ENCODE data around the gene MLLT3. TPM values are rescaled to one million over a fixed set of nuclear protein-coding genes. Genes with fewer than 3 reads are reported as not detected.

Gene MLLT3
- total and polyA plus RNA-seq, 3 donors from 2014 or later: 5.2 to 11.0 (median 7.6) TPM

DNA sequence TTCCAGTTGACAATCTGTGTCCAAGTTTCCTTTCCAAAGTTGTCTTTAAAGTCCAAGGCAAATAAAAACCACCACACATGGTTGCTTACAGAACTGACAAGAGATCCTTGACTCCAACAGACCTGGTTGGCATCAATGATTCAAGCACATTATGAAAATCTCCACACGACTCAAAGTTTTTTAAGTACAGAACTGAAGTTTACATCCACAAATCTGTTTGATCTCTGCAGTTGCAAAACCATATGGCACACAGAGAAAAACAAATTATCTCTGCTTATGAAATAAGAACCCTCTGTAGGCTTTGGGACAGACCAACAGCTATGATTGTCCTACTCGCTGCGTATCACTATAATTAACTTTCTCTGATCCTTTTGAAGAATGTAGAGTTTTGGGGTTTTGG, 60.8 kb downstream of the MLLT3 start:
- Histone ChIP-seq H3K4me1 (no peaks in the 10 kb centered on the region), H3K4me3 (no peak overlapping the region), H3K27me3 (no peaks in the 10 kb centered on the region), H3K36me3 (ENCODE audit: low read depth, missing control alignments) (no peaks in the 10 kb centered on the region), H3K27ac (no peak overlapping the region), H3K9me3 (no peaks in the 10 kb centered on the region)
- intact Hi-C loops (cut with DNase I; ENCODE audit: low total_unique reads): no loop called here
- no peak for TF ChIP-seq POLR2A (IDR thresholded peaks at IDR 0.05)
- TF ChIP-seq, protein P1, sequence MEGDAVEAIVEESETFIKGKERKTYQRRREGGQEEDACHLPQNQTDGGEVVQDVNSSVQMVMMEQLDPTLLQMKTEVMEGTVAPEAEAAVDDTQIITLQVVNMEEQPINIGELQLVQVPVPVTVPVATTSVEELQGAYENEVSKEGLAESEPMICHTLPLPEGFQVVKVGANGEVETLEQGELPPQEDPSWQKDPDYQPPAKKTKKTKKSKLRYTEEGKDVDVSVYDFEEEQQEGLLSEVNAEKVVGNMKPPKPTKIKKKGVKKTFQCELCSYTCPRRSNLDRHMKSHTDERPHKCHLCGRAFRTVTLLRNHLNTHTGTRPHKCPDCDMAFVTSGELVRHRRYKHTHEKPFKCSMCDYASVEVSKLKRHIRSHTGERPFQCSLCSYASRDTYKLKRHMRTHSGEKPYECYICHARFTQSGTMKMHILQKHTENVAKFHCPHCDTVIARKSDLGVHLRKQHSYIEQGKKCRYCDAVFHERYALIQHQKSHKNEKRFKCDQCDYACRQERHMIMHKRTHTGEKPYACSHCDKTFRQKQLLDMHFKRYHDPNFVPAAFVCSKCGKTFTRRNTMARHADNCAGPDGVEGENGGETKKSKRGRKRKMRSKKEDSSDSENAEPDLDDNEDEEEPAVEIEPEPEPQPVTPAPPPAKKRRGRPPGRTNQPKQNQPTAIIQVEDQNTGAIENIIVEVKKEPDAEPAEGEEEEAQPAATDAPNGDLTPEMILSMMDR (IDR thresholded peaks at IDR 0.05): no peak
- no peak for DNase-seq
- WGBS, 2 donors: 74 to 80% methylated on average over 3 of the region's 3 CpGs

- no peaks in the 10 kb centered on the region for H3K36me3 ChIP-seq (ENCODE audit: low read depth, missing control alignments)
- no peak overlapping the region for H3K27ac ChIP-seq
- WGBS, 2 donors: 73 to 80% methylated on average over 1 of the region's 1 CpG
- no peaks in the 10 kb centered on the region for H3K9me3 ChIP-seq
- DNase-seq: no peak
- intact Hi-C loops (cut with DNase I; ENCODE audit: low total_unique reads): no loop called here
- H3K4me1 ChIP-seq: no peaks in the 10 kb centered on the region
- TF ChIP-seq POLR2A (IDR thresholded peaks at IDR 0.05): no peak
- TF ChIP-seq, protein P1 (IDR thresholded peaks at IDR 0.05): no peak
- H3K27me3 ChIP-seq: no peaks in the 10 kb centered on the region
- H3K4me3 ChIP-seq: no peak overlapping the region
These were observed 62.9 kb downstream of the MLLT3 start for GRCh38 chr9:20559231-20559890.

GRCh38 chr9:20558566-20559016, 63.7 kb downstream of the MLLT3 start:
- DNase-seq: no peak
- H3K9me3 ChIP-seq: no peaks in the 10 kb centered on the region
- no peaks in the 10 kb centered on the region for H3K27me3 ChIP-seq
- 85 to 90% methylated on average over 2 of the region's 2 CpGs for WGBS, 2 donors
- intact Hi-C loops (cut with DNase I; ENCODE audit: low total_unique reads): no loop called here
- H3K4me3 ChIP-seq: no peak overlapping the region
- no peak overlapping the region for H3K27ac ChIP-seq
- no peak for TF ChIP-seq POLR2A (IDR thresholded peaks at IDR 0.05)
- TF ChIP-seq, protein P1 (IDR thresholded peaks at IDR 0.05): no peak
- no peaks in the 10 kb centered on the region for H3K36me3 ChIP-seq (ENCODE audit: low read depth, missing control alignments)
- no peaks in the 10 kb centered on the region for H3K4me1 ChIP-seq

DNA sequence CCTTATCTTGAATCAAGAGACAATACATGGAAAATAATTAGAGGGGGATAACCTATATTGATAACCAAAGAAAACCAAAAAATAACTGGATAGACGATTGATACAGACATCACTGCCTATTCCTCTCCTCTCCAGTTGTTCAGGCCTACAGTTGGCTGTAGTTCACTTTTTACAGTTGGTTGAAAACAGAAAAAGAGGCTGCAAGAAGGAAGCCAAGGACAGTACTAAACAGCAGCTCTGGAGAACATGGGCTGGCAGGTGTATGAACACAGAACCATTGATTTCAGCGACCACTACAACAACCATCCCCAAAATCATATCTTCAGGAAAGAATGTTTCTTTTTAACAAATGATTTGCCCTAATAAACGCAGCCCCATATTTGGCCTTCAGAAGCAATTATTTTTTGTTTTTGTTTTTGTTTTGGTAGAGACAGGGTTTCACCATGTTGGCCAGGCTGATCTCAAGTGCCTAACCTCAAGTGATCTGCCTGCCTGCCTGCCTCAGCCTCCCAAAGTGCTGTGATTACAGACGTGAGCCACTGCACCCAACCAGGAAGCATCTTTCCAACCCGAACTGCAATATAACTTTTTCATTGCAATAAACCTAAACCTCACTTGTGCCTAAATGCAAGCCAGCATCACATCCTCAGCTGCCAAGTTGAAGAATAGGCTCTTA, 64.3 kb downstream of the MLLT3 start:
- H3K4me1 ChIP-seq: no peaks in the 10 kb centered on the region
- TF ChIP-seq, protein P1 (IDR thresholded peaks at IDR 0.05): no peak
- TF ChIP-seq POLR2A (IDR thresholded peaks at IDR 0.05): no peak
- H3K36me3 ChIP-seq (ENCODE audit: low read depth, missing control alignments): no peaks in the 10 kb centered on the region
- 36 to 45% methylated on average over 5 of the region's 5 CpGs for WGBS, 2 donors
- intact Hi-C loops (cut with DNase I; ENCODE audit: low total_unique reads): no loop called here
- no peaks in the 10 kb centered on the region for H3K27me3 ChIP-seq
- no peak for DNase-seq
- H3K9me3 ChIP-seq: no peaks in the 10 kb centered on the region
- no peak overlapping the region for H3K4me3 ChIP-seq
- H3K27ac ChIP-seq: no peak overlapping the region

Measured in testis (tissue), 3 donors.